Fibroblast of lung (primary cell): Measurements from ENCODE around the gene RAP1B.

ENCODE experiments used
- CTCF ChIP-seq, 2 donors: IDR thresholded peaks in 1 of 2; conservative IDR thresholded peaks in 1 of 2; 1 replicate in 1 of 2; 2 replicates in 1 of 2; pipeline ENCODE4 v1.5.1; 2011 to 2012; ENCODE audit warnings: low read length in 2 of 2, control low read depth in 1 of 2, inconsistent platforms in 1 of 2, low read depth in 1 of 2, mild to moderate bottlenecking in 1 of 2
- EZH2 ChIP-seq: IDR thresholded peaks from 2 replicates; pipeline ENCODE4 v1.5.1; 2012; ENCODE audit warnings: low read length, control low read depth, mild to moderate bottlenecking; ENCODE audit errors: missing control alignments

GRCh38 chr12:68695454-68695853, 84.8 kb downstream of the RAP1B start:
- TF ChIP-seq EZH2 (no peak), CTCF (conservative IDR thresholded peaks at IDR 0.05 in 1 of 2, IDR thresholded peaks at IDR 0.05 in 1 of 2; ENCODE audit: low read depth in 1 of 2, low read length in 2 of 2) (no peak)
